HG02571 (cell line): ENCODE data around the gene PTMA.

Source experiments
- ATAC-seq: cut with Tn5 transposase; IDR thresholded peaks from one replicate; pipeline ENCODE4 v1.9.1; 2021; ENCODE audit warnings: mild to moderate bottlenecking, moderate library complexity; ENCODE audit not compliant: unreplicated experiment

The PTMA gene

GRCh38 chr2:231674587-231675338, 33.6 kb upstream of the PTMA start:
- ATAC-seq: no peak

GRCh38 chr2:231676243-231676642, 32.1 kb upstream of the PTMA start:
- ATAC-seq: no peak

GRCh38 chr2:231677632-231678104, 30.7 kb upstream of the PTMA start:
- no peak for ATAC-seq

GRCh38 chr2:231679908-231680284, 28.4 kb upstream of the PTMA start:
- ATAC-seq: no peak

GRCh38 chr2:231680285-231680991, 27.9 kb upstream of the PTMA start:
- ATAC-seq: no peak

GRCh38 chr2:231680992-231681852, 27.1 kb upstream of the PTMA start:
- ATAC-seq: peak; percentile 52

GRCh38 chr2:231682603-231683291, 25.6 kb upstream of the PTMA start:
- ATAC-seq: no peak

GRCh38 chr2:231683292-231684235, 24.8 kb upstream of the PTMA start:
- no peak for ATAC-seq

- no peak for ATAC-seq
Observed at GRCh38 chr2:231684314-231685223, 23.8 kb upstream of the PTMA start.

- ATAC-seq: no peak
Observed at GRCh38 chr2:231685349-231686191, 22.8 kb upstream of the PTMA start.

- no peak for ATAC-seq
Observed at GRCh38 chr2:231686192-231687100, 21.9 kb upstream of the PTMA start.

- peak; percentile 63 for ATAC-seq
Observed at GRCh38 chr2:231687133-231687852, 21.0 kb upstream of the PTMA start.

GRCh38 chr2:231687961-231688360, 20.4 kb upstream of the PTMA start:
- no peak for ATAC-seq

GRCh38 chr2:231688719-231689118, 19.6 kb upstream of the PTMA start:
- no peak for ATAC-seq

- no peak for ATAC-seq
Observed at GRCh38 chr2:231689124-231689893, 19.0 kb upstream of the PTMA start.
